DND-41 (cell line): Measurements from ENCODE around the gene GRID1.

Source experiments
- CTCF ChIP-seq: IDR thresholded peaks from 2 replicates; pipeline ENCODE4 v1.5.1; 2012; ENCODE audit warnings: borderline replicate concordance, low read length, moderate library complexity, mild to moderate bottlenecking; ENCODE audit not compliant: poor library complexity, severe bottlenecking; ENCODE audit errors: extremely low read depth
- EZH2 ChIP-seq: IDR thresholded peaks from 3 replicates; pipeline ENCODE4 v1.6.1; 2012; ENCODE audit warnings: borderline replicate concordance, low read depth, mild to moderate bottlenecking, moderate library complexity, low read length, inconsistent platforms; ENCODE audit not compliant: severe bottlenecking

- TF ChIP-seq CTCF = no peak
- TF ChIP-seq EZH2 = no peak
These were observed 49.0 kb upstream of the GRID1 start for GRCh38 chr10:86415583-86415982.
